Vagina (tissue), 2 donors: Measurements from ENCODE around the gene AK9.

Source experiments
- CTCF ChIP-seq, 3 experiments: fragments of 450-650 bp in 2 of 3; fragments of 200-600 bp in 1 of 3; sonication (generic) in 1 of 3; IDR thresholded peaks; one replicate each; pipeline ENCODE4 v1.5.1; 2017 to 2019; ENCODE audit warnings: antibody characterized with exemption in 3 of 3, mild to moderate bottlenecking in 2 of 3, moderate library complexity in 2 of 3
- POLR2A ChIP-seq, 2 donors: fragments of 450-650 bp; IDR thresholded peaks; one replicate each; pipeline ENCODE4 v1.6.1; 2017; ENCODE audit warnings: antibody characterized with exemption in 2 of 2, mild to moderate bottlenecking in 2 of 2, moderate library complexity in 2 of 2
- POLR2AphosphoS5 ChIP-seq, 2 donors: sonication (generic); formaldehyde crosslinking; IDR thresholded peaks; one replicate each; pipeline ENCODE4 v1.9.0; 2017; ENCODE audit warnings: antibody characterized with exemption in 2 of 2, mild to moderate bottlenecking in 2 of 2, low read depth in 1 of 2; ENCODE audit not compliant: insufficient read depth in 1 of 2

GRCh38 chr6:109693111-109693510 is 2.1 kb upstream of the AK9 start:
- TF ChIP-seq POLR2A (IDR thresholded peaks at IDR 0.05): no peak
- no peak for TF ChIP-seq POLR2AphosphoS5 (IDR thresholded peaks at IDR 0.05; ENCODE audit: insufficient read depth in 1 of 2, low read depth in 1 of 2)
- no peak for TF ChIP-seq CTCF (IDR thresholded peaks at IDR 0.05)
